GM18505 (cell line): ENCODE measurements around the gene PI4KA.
"Not testable (repeated sequence)": the region's sequence is repeated elsewhere in the genome, so short reads cannot be mapped to it uniquely, and the experiment has no call there.

Source experiments
- ATAC-seq: cut with Tn5 transposase; IDR thresholded peaks from one replicate; pipeline ENCODE4 v1.9.1; 2021; ENCODE audit not compliant: unreplicated experiment
- POLR2A ChIP-seq: IDR thresholded peaks from 4 replicates; pipeline ENCODE4 v1.6.1; 2011; ENCODE audit warnings: borderline replicate concordance; ENCODE audit not compliant: insufficient read depth, insufficient read length; ENCODE audit errors: extremely low read depth

PI4KA gene

DNA sequence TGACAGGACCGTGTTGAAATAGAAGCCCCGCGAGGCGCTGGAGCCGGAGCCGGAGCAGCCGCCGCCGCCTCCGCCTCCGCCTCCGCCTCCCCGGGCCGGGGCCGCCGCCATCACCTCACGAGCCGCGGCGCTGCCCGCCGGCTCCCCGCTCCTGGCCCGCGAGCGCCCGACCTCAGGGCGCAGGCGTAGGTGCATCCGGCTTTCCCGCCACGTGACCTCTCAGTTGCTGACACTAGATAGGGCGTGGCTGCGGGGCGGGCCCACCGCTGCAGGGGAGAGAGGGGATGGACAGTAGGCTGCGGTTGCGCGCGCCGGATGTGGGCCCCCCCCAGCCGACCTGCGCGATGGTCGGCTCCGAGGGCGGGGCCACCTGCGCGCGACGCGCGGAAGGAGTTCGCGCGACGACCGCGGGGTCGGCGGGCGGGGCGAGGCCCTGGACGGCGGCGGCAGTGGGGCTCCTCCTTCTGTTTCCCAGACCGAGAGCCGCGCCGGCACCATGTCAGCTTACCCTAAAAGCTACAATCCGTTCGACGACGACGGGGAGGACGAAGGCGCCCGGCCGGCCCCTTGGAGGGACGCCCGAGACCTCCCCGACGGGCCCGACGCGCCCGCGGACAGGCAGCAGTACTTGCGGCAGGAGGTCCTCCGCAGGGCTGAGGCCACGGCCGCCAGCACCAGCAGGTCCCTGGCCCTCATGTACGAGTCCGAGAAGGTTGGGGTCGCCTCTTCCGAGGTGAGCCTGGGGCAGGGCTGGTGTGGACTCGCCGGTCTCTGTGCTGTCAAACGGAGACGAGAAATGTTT is at the start of gene PI4KA, which contains the start of gene SNAP29:
TSS of gene PI4KA (minus strand) at position 197 of the 802 bp plus-strand sequence. CDS start at position 111, 86 bp downstream.
TSS of gene SNAP29 (plus strand) at position 393 of the 802 bp plus-strand sequence. CDS start at position 497, 104 bp downstream.
- TF ChIP-seq POLR2A, result peak; percentile 89
- ATAC-seq, result peak; percentile 82

GRCh38 chr22:20906387-20906767 is 47.8 kb upstream of the PI4KA start:
- no peak for TF ChIP-seq POLR2A
- no peak for ATAC-seq

DNA sequence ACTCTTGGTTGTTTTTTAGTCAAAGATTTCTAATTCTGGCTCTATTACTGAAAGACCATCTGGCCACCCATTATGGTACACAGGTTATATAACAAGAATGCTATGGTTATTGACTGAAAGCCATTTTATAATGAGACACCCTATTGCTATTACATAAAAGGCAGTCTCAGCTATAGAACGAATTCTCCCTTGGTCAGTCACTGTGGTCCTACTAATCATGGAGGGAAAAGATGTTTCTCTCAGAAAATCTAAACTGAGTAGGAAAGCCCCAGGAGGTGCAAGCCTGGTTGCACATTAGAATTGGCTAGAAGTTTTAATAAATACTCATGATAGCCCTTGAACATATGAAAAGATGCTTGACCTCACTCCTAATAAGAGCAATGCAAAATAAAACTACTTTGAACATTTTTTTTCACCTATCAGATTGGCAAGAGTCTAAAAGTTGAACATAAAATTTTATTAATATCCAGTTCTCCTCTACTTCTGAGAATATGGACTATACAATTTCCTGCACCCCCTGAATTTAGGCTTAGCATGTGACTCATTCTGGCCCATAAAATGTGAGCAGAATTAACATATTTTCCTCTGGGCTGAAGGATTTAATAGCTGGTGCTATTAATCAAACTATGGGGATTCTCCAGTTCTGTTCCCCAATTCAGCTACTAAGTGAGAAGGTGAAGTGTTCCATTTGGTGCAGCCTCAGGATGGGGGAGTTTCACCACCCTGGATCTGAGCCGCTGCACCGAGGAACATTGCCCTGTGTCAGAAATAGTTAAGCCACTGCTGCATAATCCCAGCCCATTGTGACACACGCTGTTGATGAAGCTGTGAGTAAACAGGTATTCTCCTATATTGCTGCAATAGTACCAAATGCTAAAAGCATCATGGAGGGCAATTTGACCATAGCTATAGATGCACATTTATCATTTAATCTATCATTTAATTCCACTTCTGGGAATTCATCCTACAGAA is 47.1 kb upstream of the PI4KA start:
- no peak for ATAC-seq
- TF ChIP-seq POLR2A, result no peak

GRCh38 chr22:20904980-20905355 is 46.4 kb upstream of the PI4KA start:
- ATAC-seq, result no peak

DNA sequence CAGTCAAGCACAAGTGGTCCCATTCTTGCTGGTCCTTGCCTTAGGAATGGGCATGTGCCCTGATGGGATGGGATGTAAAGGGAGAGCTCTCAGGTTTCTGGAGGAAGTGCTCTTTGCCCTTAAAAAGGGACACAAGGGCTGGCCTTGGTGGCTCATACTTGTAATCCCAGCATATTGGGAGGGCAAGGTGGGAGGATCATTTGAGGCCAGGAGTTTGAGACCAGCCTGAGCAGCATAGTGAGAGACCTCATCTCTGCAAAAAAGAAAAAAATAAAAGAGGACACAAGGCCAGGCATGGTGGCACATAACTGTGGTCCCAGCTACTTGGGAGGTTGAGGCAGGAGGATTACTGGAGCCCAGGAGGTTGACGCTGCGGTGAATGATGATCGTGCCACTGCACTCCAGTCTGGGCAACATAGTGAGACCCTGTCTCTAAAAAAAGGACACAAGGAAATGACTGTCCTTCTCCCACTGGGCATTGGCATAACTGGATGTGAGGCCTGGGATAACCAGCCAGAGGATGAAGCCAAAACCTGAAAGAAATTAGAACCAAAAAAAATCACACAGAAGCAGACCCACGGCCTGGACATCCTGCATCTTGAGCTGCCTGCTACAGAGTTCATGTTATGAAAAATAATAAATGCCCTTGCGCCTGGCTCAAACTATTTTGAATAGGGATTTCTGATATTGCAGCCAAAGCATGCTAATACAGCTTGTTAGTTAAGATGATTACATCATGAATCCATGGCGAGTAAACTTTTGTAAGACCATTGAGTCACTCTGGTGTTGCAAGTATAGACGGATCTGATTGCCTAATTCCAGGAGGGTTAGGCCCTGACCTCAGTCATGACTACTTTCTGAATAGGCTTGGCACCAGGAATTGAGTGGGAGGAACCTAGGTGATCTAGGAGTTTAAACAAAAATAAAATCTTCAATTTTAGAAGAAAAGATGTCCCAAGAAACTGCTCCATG is 45.7 kb upstream of the PI4KA start:
- no peak for ATAC-seq
- TF ChIP-seq POLR2A, result no peak

More at GRCh38 chr22:20904980-20905355, 46.4 kb upstream of the PI4KA start:
- TF ChIP-seq POLR2A, result no peak

DNA sequence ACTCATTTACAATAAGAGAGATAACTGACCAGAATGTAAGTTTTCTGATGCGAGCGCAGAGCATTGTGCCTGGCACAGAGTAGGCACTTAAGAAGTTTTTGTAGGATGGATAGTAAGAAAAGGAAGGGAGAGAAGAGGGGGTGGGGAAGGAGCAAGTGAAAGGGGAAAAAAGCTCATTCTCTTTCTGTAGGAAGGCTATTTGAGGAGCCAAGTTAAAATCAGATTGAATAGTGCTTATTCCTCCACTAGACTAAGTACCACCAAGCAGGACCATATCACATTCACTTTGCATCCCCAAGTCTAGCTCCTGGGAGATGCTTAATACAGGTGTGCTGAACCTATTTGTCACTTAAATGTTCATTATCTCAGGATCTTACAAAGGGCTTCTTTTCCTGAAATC is 44.5 kb upstream of the PI4KA start:
- no peak for TF ChIP-seq POLR2A
- ATAC-seq, result no peak

DNA sequence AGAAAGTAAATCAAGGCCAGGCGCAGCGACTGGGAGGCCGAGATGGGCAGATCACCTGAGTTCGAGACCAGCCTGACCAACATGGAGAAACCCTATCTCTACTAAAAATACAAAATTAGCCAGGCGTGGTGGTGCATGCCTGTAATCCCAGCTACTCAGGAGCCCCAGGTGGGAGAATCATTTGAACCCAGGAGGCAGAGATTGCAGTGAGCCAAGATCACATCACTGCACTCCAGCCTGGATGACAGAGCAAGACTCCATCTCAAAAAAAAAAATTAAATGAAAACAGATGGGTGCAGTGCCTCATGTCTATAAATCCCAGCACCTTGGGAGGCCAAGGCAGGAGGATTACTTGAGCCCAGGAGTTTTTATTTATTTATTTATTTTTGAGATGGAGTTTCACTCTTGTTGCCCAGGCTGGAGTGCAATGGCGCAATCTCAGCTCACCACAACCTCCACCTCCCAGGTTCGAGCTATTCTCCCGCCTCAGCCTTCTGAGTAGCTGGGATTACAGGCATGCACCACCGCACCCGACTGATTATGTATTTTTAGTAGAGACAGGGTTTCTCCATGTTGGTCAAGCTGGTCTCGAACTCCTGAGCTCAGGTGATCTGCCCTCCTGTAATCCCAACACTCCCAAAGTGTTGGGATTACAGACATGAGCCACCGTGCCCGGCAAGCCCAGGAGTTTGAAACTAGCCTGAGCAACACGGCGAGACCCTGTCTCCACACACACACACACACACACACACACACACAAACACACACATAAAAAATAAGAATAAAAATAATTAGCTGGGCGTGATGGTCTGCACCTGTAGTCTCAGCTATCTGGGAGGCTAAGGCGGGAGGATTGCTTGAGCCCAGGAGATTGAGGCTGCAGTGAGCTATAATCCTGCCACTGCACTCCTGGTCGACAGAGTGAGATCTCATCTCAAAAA is 42.8 kb upstream of the PI4KA start:
- not testable (repeated sequence) for ATAC-seq

DNA sequence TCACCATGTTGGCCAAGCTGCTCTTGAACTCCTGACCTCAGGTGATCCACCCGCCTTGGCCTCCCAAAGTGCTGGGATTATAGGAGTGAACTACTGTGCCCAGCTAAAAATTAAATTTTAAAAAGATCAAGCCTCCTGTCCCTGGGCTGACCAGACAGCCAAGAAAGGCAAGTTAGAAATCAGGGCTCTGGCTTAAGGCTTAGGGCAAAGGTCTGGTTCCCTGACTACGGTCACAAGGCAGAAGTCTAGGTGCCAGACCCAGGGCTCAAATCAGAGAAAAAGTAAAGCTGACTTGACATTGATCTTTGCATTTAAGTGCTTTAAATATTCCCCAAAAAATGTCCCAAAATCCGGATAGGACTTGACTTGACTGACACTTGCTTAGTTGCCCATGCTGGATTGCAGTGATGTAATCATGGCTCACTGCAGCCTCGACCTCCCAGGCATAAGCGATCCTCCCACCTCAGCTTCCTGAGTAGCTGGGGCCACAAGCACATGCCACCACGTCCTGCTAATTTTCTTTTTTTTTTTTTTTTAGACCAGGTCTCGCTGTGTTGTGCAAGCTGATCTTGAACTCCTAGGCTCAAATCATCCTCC is 41.3 kb upstream of the PI4KA start:
- TF ChIP-seq POLR2A, result no peak
- no peak for ATAC-seq

DNA sequence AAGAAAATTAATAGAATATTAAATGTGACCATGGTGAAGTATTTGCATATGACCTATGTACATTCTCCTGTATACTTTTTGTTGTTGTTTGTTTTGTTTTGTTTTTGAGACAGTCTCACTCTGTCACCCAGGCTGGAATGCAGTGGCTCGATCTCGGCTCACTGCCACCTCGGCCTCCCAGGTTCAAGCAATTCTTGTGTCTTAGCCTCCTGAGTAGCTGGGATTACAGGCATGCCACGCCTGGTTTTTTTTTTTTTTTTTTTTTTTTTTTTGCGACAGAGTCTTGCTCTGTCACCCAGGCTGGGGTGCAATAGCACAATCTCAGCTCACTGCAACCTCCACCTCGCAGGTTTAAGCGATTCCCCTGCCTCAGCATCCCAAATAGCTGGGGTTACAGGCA is 39.1 kb upstream of the PI4KA start:
- ATAC-seq, result not testable (repeated sequence)

DNA sequence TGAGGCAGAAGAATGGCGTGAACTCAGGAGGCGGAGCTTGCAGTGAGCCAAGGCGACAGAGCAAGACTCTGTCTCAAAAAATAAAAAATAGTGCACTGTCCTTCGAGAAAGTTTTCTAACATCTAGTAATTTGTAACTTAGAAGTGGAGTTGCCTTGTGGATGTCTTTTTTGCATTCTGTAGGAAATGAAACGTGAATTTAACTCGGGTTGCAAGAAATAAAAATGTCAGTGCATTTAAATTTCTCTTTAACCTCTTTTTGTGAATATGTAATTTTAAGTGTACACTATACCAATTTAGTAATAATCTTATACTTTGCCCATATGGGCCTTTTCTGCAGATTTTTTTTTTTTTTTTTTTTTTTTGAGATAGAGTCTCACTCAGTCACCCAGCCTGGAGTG is 32.4 kb upstream of the PI4KA start:
- TF ChIP-seq POLR2A, result no peak
- ATAC-seq, result no peak

GRCh38 chr22:20889904-20890540 is 31.4 kb upstream of the PI4KA start:
- no peak for TF ChIP-seq POLR2A
- ATAC-seq, result no peak
